ENCODE results near the gene GJB2. TPM values are rescaled to one million over a fixed set of nuclear protein-coding genes. Genes with fewer than 3 reads are reported as not detected.

Gene GJB2
- total and polyA plus RNA-seq, 2 of the 8 experiments (the other 6 are each of a cell fraction or from before 2014, with no cell fraction given) = 0.20 to 0.21 TPM

DNA sequence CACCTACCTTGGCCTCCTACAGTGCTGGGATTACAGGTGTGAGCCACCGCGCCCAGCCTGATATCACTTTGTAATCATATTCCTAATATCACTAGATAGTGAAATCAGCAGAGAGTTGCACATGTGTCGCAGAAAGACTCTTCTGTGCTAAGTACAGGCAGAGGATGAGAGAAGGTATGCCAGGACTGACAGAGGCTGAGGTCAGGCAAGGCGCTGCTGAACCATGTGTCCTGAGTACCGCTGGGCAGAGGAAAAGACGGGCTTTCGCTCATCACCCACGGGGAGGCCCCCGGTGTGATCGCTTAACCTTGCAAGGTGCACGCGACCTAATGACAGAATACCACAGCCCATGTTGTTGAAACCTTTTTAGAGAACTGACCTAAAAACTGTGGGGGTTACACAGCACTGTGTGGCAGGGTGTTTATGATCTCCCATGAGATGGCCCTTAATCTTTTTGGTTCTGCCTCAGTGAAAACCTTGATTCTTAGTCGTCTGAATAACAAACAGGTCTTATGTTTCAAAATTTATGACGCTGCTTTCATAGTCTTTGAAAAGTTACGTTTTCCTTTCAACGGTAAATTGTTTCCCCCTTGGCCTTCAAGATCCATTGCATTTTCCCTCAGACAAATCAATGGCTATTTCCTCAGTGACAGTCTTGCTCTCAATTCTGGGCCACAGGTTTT lies 44.1 kb downstream of the GJB2 start (continued):
- no peak for TF ChIP-seq RFX5 (IDR thresholded peaks at IDR 0.05; ENCODE audit: borderline replicate concordance, low read depth, low read length)
- no peak for TF ChIP-seq ASH2L (IDR thresholded peaks at IDR 0.05; ENCODE audit: low read length)
- TF ChIP-seq YY1 (IDR thresholded peaks at IDR 0.05; ENCODE audit: low read depth, low read length) = no peak
